SK-N-SH (cell line): ENCODE measurements around the gene AGK. TPM values are rescaled to one million over a fixed set of nuclear protein-coding genes. Genes with fewer than 3 reads are reported as not detected.

Experiments
- CTCF ChIA-PET: fragments of 300-600, 350-600 bp; formaldehyde crosslinking; extraction: SDS; loops from one replicate; lab custom pipeline; 2021; lab: Yijun Ruan, JAX
- POLR2A ChIA-PET: fragments of 350-600 bp; sonication (Branson Sonifier 250); formaldehyde crosslinking; extraction: SDS; loops from one replicate; lab custom pipeline; 2020; ENCODE audit warnings: antibody characterized with exemption, inconsistent platforms; lab: Yijun Ruan, JAX
- DNase-seq: peaks from one replicate; pipeline ENCODE4 v3.0.0; 2012
- H2AFZ ChIP-seq: fragments of 200-600 bp; sonication (generic); 2 replicates; pipeline ENCODE4 v1.8.1; 2016; ENCODE audit warnings: antibody characterized with exemption, mild to moderate bottlenecking, low read depth
- H3F3A ChIP-seq: fragments of 200-600 bp; sonication (generic); replicated peaks from 2 replicates; pipeline ENCODE3; 2016; ENCODE audit warnings: antibody characterized with exemption, mild to moderate bottlenecking; ENCODE audit not compliant: insufficient read depth
- H3K27ac ChIP-seq, 2 experiments: fragments of 200-500 bp in 1 of 2; fragments of 200-600 bp in 1 of 2; sonication (Bioruptor generic) in 1 of 2; sonication (generic), shearing (Covaris generic) in 1 of 2; 2 replicates each; pipeline versions ENCODE4 v1.5.1 to v1.6.1; 2014 to 2016; ENCODE audit warnings: low read depth in 2 of 2, inconsistent platforms in 1 of 2, low read length in 1 of 2, mild to moderate bottlenecking in 1 of 2, mixed read lengths in 1 of 2
- H3K27me3 ChIP-seq: fragments of 200-600 bp; sonication (generic), shearing (Covaris generic); 2 replicates; pipeline ENCODE4 v1.6.1; 2016; ENCODE audit warnings: mixed run types; ENCODE audit not compliant: insufficient read depth
- H3K36me3 ChIP-seq, 2 experiments: fragments of 200-500 bp in 1 of 2; fragments of 200-600 bp in 1 of 2; sonication (Bioruptor generic) in 1 of 2; sonication (generic) in 1 of 2; replicated peaks in 1 of 2; 2 replicates each; pipeline versions ENCODE3 to v1.5.1; 2014 to 2016; ENCODE audit warnings: low read length in 1 of 2, mild to moderate bottlenecking in 1 of 2; ENCODE audit not compliant: insufficient read depth in 2 of 2, control insufficient read depth in 1 of 2
- H3K4me1 ChIP-seq, 2 experiments: fragments of 200-500 bp in 1 of 2; fragments of 200-600 bp in 1 of 2; sonication (Bioruptor generic) in 1 of 2; sonication (generic), shearing (Covaris generic) in 1 of 2; 2 replicates each; pipeline versions ENCODE4 v1.5.1 to v1.6.1; 2014 to 2016; ENCODE audit warnings: low read depth in 1 of 2, low read length in 1 of 2, mixed run types in 1 of 2; ENCODE audit not compliant: insufficient read depth in 2 of 2, control insufficient read depth in 1 of 2
- H3K4me2 ChIP-seq: fragments of 200-600 bp; sonication (generic), shearing (Covaris generic); 2 replicates; pipeline ENCODE4 v1.6.1; 2017; ENCODE audit warnings: mixed run types
- H3K4me3 ChIP-seq, 2 experiments: fragments of 200-500 bp in 1 of 2; fragments of 200-600 bp in 1 of 2; sonication (Bioruptor generic) in 1 of 2; sonication (generic), shearing (Covaris generic) in 1 of 2; 2 replicates each; pipeline versions ENCODE4 v1.5.1 to v1.8.1; 2014 to 2016; ENCODE audit warnings: low read depth in 2 of 2, inconsistent platforms in 1 of 2, low read length in 1 of 2, mild to moderate bottlenecking in 1 of 2, mixed read lengths in 1 of 2, moderate library complexity in 1 of 2
- H3K79me2 ChIP-seq: fragments of 200-600 bp; sonication (generic); 2 replicates; pipeline ENCODE4 v1.8.1; 2017; ENCODE audit warnings: mild to moderate bottlenecking; ENCODE audit not compliant: insufficient read depth
- H3K9ac ChIP-seq: fragments of 200-600 bp; sonication (generic); 2 replicates; pipeline ENCODE4 v1.6.1; 2017; ENCODE audit warnings: mixed run types
- H3K9me2 ChIP-seq: fragments of 200-600 bp; sonication (generic); 2 replicates; pipeline ENCODE4 v1.6.1; 2017; ENCODE audit warnings: mixed run types
- H3K9me3 ChIP-seq: fragments of 200-600 bp; sonication (generic); 2 replicates; pipeline ENCODE4 v1.6.1; 2017; ENCODE audit warnings: mixed run types, mild to moderate bottlenecking, moderate library complexity
- H4K20me1 ChIP-seq: fragments of 200-600 bp; sonication (generic); 2 replicates; pipeline ENCODE4 v1.6.1; 2017; ENCODE audit warnings: mild to moderate bottlenecking, mixed run types; ENCODE audit not compliant: insufficient read depth
- ELF1 ChIP-seq: IDR thresholded peaks from 2 replicates; pipeline ENCODE4 v1.4.0; 2012
- EP300 ChIP-seq, 2 experiments: IDR thresholded peaks; 2 replicates each; pipeline versions ENCODE4 v1.4.0 to v1.6.1; 2012; ENCODE audit warnings: borderline replicate concordance in 1 of 2, low read depth in 1 of 2, low read length in 1 of 2
- FOSL2 ChIP-seq: IDR thresholded peaks from 2 replicates; pipeline ENCODE4 v1.4.0; 2012; ENCODE audit warnings: low read depth, mild to moderate bottlenecking, moderate library complexity, borderline replicate concordance
- IRF3 ChIP-seq: fragments of 150-350 bp; IDR thresholded peaks from 2 replicates; pipeline ENCODE4 v1.6.1; 2016; ENCODE audit warnings: mild to moderate bottlenecking, low read depth, low read length
- MAX ChIP-seq: IDR thresholded peaks from 2 replicates; pipeline ENCODE4 v1.4.0; 2012; ENCODE audit warnings: low read depth
- MXI1 ChIP-seq: IDR thresholded peaks from 2 replicates; pipeline ENCODE4 v1.6.1; 2012; ENCODE audit warnings: mild to moderate bottlenecking, low read depth, low read length, improper control_type of control experiment
- NRF1 ChIP-seq: IDR thresholded peaks from 2 replicates; pipeline ENCODE4 v1.6.1; 2012; ENCODE audit warnings: low read depth, mild to moderate bottlenecking, low read length
- PBX3 ChIP-seq: IDR thresholded peaks from 2 replicates; pipeline ENCODE4; 2012
- POLR2AphosphoS5 ChIP-seq: IDR thresholded peaks from 2 replicates; pipeline ENCODE4 v1.6.1; 2012; ENCODE audit warnings: low read depth, low read length
- RAD21 ChIP-seq: IDR thresholded peaks from 2 replicates; pipeline ENCODE4 v1.6.1; 2012; ENCODE audit warnings: mild to moderate bottlenecking, low read length
- REST ChIP-seq: IDR thresholded peaks from 2 replicates; pipeline ENCODE4 v1.6.1; 2012; ENCODE audit warnings: mild to moderate bottlenecking, low read depth, low read length, moderate library complexity
- TAF1 ChIP-seq: IDR thresholded peaks from 2 replicates; pipeline ENCODE4 v1.6.1; 2012; ENCODE audit warnings: low read depth, mild to moderate bottlenecking, low read length, moderate library complexity, borderline replicate concordance
- TCF12 ChIP-seq: IDR thresholded peaks from 2 replicates; pipeline ENCODE4 v1.4.0; 2012
- TEAD4 ChIP-seq: IDR thresholded peaks from 2 replicates; pipeline ENCODE4 v1.4.0; 2012; ENCODE audit warnings: mild to moderate bottlenecking, borderline replicate concordance; ENCODE audit not compliant: insufficient read depth
- USF1 ChIP-seq: IDR thresholded peaks from 2 replicates; pipeline ENCODE4 v1.4.0; 2012; ENCODE audit warnings: low read depth, borderline replicate concordance
- USF2 ChIP-seq: fragments of 150-350 bp; IDR thresholded peaks from 2 replicates; pipeline ENCODE4 v1.6.1; 2017; ENCODE audit warnings: antibody characterized with exemption, low read length, low read depth, borderline replicate concordance
- YY1 ChIP-seq: IDR thresholded peaks from 2 replicates; pipeline ENCODE4 v1.4.0; 2012; ENCODE audit warnings: low read depth, mild to moderate bottlenecking
- ZBTB33 ChIP-seq: IDR thresholded peaks from 2 replicates; pipeline ENCODE4 v1.4.0; 2012; ENCODE audit warnings: low read depth, borderline replicate concordance
- WGBS: methylation state at CpG from one replicate; pipeline ENCODE4 v1.1.6; 2017; ENCODE audit warnings: low lambda C conversion rate; 5-methylcytosine and 5-hydroxymethylcytosine counted together
- polyA plus RNA-seq, 3 experiments: library from polyadenylated mRNA; depleted of rRNA; stranded (reverse); fragments of >200 nt; gene quantifications; 2 replicates each; pipeline ENCODE4 v1.2.3, GENCODE V29; 2012

AGK gene
- polyA plus RNA-seq, 1 of the 3 experiments (the other 2 are of a cell fraction) = 45.7 TPM

GRCh38 chr7:141630621-141631020 lies 79.4 kb downstream of the AGK start:
- TF ChIP-seq MXI1 = no peak
- no peak for TF ChIP-seq TEAD4
- TF ChIP-seq RAD21 = no peak
- no peak for TF ChIP-seq YY1
- TF ChIP-seq REST = no peak
- TF ChIP-seq ELF1 = no peak
- TF ChIP-seq MAX = no peak
- no peak for TF ChIP-seq TAF1
- TF ChIP-seq USF1 = no peak
- TF ChIP-seq ZBTB33 = no peak
- no peak for TF ChIP-seq PBX3
- TF ChIP-seq EP300 (IDR thresholded peaks at IDR 0.05; ENCODE audit: borderline replicate concordance in 1 of 2, low read depth in 1 of 2, low read length in 1 of 2) = no peak
- no peak for TF ChIP-seq FOSL2
- TF ChIP-seq USF2 = no peak
- TF ChIP-seq POLR2AphosphoS5 = no peak
- TF ChIP-seq IRF3 = no peak
- no peak for TF ChIP-seq NRF1
- no peak for TF ChIP-seq TCF12
- no peak overlapping the region for H2AFZ ChIP-seq
- peaks cover 17 to 37% of the 10 kb centered on the region in 2 experiments for H3K36me3 ChIP-seq
- H3K79me2 ChIP-seq = no peaks in the 10 kb centered on the region
- H3K4me3 ChIP-seq = no peak overlapping the region
- 94% methylated on average over 4 of the region's 4 CpGs for WGBS
- POLR2A ChIA-PET = no interaction called here
- CTCF ChIA-PET = interaction anchor here (0.6 to 1.5 kb wide), 4 partner anchors 19 to 98 kb away, joined by 3 to 5 read pairs (median 3); no protein-coding TSS in a partner anchor
- H3K27ac ChIP-seq = no peak overlapping the region
- no peaks in the 10 kb centered on the region for H3K4me1 ChIP-seq
- no peaks in the 10 kb centered on the region for H3K9me3 ChIP-seq
- no peaks in the 10 kb centered on the region for H4K20me1 ChIP-seq
- no peak overlapping the region for H3K4me2 ChIP-seq
- H3K9ac ChIP-seq = no peak overlapping the region
- no peaks in the 10 kb centered on the region for H3F3A ChIP-seq
- no peak for DNase-seq
- H3K9me2 ChIP-seq = no peaks in the 10 kb centered on the region
- no peaks in the 10 kb centered on the region for H3K27me3 ChIP-seq
